B cell (primary cell): ENCODE data around the gene GPATCH3. TPM values are rescaled to one million over a fixed set of nuclear protein-coding genes. Genes with fewer than 3 reads are reported as not detected.

Experiments used
- ATAC-seq: fragments of 200-7000 bp; cut with Tn5 transposase; one replicate; pipeline ENCODE4 v1.10.0; 2021; ENCODE audit warnings: low read depth, mild to moderate bottlenecking, moderate number of reproducible peaks, moderate library complexity
- CTCF ChIA-PET: fragments of 350-600 bp; sonication (Branson Sonifier 250); formaldehyde crosslinking; loops from one replicate; lab custom pipeline; 2021; ENCODE audit warnings: antibody characterized with exemption, inconsistent platforms; lab: Charles Lee
- POLR2A ChIA-PET: fragments of 350-600 bp; sonication (Branson Sonifier 250); formaldehyde crosslinking; loops from one replicate; lab custom pipeline; 2021; ENCODE audit warnings: antibody characterized with exemption; lab: Charles Lee
- DNase-seq: peaks from one replicate; pipeline ENCODE4 v3.0.0; 2013
- H2AFZ ChIP-seq: 2 replicates; pipeline ENCODE4 v1.6.1; 2012; ENCODE audit warnings: mild to moderate bottlenecking, low read depth, low read length; ENCODE audit not compliant: insufficient read depth, poor library complexity, severe bottlenecking
- H3K27ac ChIP-seq, 2 donors: 1 replicate in 1 of 2; 2 replicates in 1 of 2; pipeline ENCODE4 v1.5.1; 2012 to 2013; ENCODE audit warnings: low read length in 2 of 2, mild to moderate bottlenecking in 2 of 2, moderate library complexity in 1 of 2
- H3K27me3 ChIP-seq, 4 experiments: fragments of 200-600 bp in 1 of 4; sonication (generic) in 1 of 4; replicated peaks in 1 of 4; 1 replicate in 2 of 4; 2 replicates in 2 of 4; pipeline versions ENCODE4 v1.6.1 to v1.7.0; 2013 to 2016; ENCODE audit warnings: low read length in 3 of 4, mild to moderate bottlenecking in 2 of 4, mixed read lengths in 1 of 4, moderate library complexity in 1 of 4; ENCODE audit not compliant: insufficient read depth in 4 of 4, control insufficient read depth in 3 of 4; ENCODE audit errors: control extremely low read depth in 1 of 4
- H3K36me3 ChIP-seq, 2 experiments: replicated peaks in 1 of 2; 1 replicate in 1 of 2; 2 replicates in 1 of 2; pipeline versions ENCODE4 v1.6.1 to v1.7.1; 2013; ENCODE audit warnings: low read length in 1 of 2; ENCODE audit not compliant: insufficient read depth in 2 of 2, control insufficient read depth in 1 of 2; ENCODE audit errors: control extremely low read depth in 1 of 2, extremely low read depth in 1 of 2
- H3K4me1 ChIP-seq, 2 donors: fragments of 200-600 bp in 1 of 2; sonication (generic) in 1 of 2; 1 replicate in 1 of 2; 2 replicates in 1 of 2; pipeline versions ENCODE4 v1.5.1 to v1.6.1; 2013 to 2017; ENCODE audit warnings: low read length in 2 of 2; ENCODE audit not compliant: control insufficient read depth in 2 of 2, insufficient read depth in 2 of 2
- H3K4me2 ChIP-seq: replicated peaks from 2 replicates; pipeline ENCODE3; 2012; ENCODE audit warnings: mild to moderate bottlenecking, low read depth, low read length; ENCODE audit not compliant: poor library complexity, severe bottlenecking
- H3K4me3 ChIP-seq, 5 experiments: fragments of 200-600 bp in 1 of 5; sonication (generic) in 1 of 5; 1 replicate in 3 of 5; 2 replicates in 2 of 5; pipeline versions ENCODE4 v1.5.1 to v1.7.0; 2011 to 2016; ENCODE audit warnings: low read length in 4 of 5, mild to moderate bottlenecking in 4 of 5, low read depth in 2 of 5, control low read depth in 1 of 5, moderate library complexity in 1 of 5; ENCODE audit not compliant: insufficient read depth in 1 of 5; ENCODE audit errors: control extremely low read depth in 1 of 5, extremely low read depth in 1 of 5
- H3K79me2 ChIP-seq: fragments of 200-600 bp; sonication (generic); one replicate; pipeline ENCODE4 v1.6.0; 2016; ENCODE audit warnings: low read length; ENCODE audit not compliant: control insufficient read depth, insufficient read depth
- H3K9ac ChIP-seq: fragments of 200-600 bp; sonication (generic); 2 replicates; pipeline ENCODE4 v1.6.1; 2017; ENCODE audit warnings: mild to moderate bottlenecking, low read length, moderate library complexity
- H3K9me3 ChIP-seq, 3 donors: one replicate each; pipeline versions ENCODE4 v1.6.1 to v1.7.1; 2013; ENCODE audit warnings: low read length in 2 of 3; ENCODE audit not compliant: control insufficient read depth in 2 of 3, insufficient read depth in 1 of 3; ENCODE audit errors: control extremely low read depth in 1 of 3
- H4K20me1 ChIP-seq: 2 replicates; pipeline ENCODE4 v1.6.0; 2012; ENCODE audit warnings: mild to moderate bottlenecking, low read length; ENCODE audit not compliant: insufficient read depth, control insufficient read depth, poor library complexity, severe bottlenecking
- H3K27ac Mint-ChIP-seq: one replicate; pipeline ENCODE4 v1.8.0; 2021; ENCODE audit warnings: mixed read lengths
- H3K27me3 Mint-ChIP-seq: one replicate; pipeline ENCODE4 v1.8.0; 2021; ENCODE audit warnings: mixed read lengths
- H3K4me1 Mint-ChIP-seq: one replicate; pipeline ENCODE4 v1.8.0; 2021; ENCODE audit warnings: mixed read lengths
- H3K4me3 Mint-ChIP-seq: one replicate; pipeline ENCODE4 v1.8.0; 2021; ENCODE audit warnings: mixed read lengths
- H3K9me3 Mint-ChIP-seq: one replicate; pipeline ENCODE4 v1.8.0; 2022; ENCODE audit warnings: mixed read lengths; ENCODE audit not compliant: insufficient read depth
- CTCF ChIP-seq: fragments of 200-600 bp; IDR thresholded peaks from one replicate; pipeline ENCODE4 v1.8.0; 2022; ENCODE audit warnings: antibody characterized with exemption, mild to moderate bottlenecking
- EZH2 ChIP-seq: IDR thresholded peaks from 2 replicates; pipeline ENCODE4 v1.6.1; 2012; ENCODE audit warnings: borderline replicate concordance, low read depth, mild to moderate bottlenecking, moderate library complexity, low read length; ENCODE audit not compliant: insufficient read depth, poor library complexity, severe bottlenecking
- WGBS: methylation state at CpG from one replicate; pipeline ENCODE4 v1.1.5; 2013; ENCODE audit warnings: missing lambda C conversion rate; ENCODE audit not compliant: insufficient coverage; 5-methylcytosine and 5-hydroxymethylcytosine counted together
- intact Hi-C: fragments of 100-400 bp; cut with micrococcal nuclease; formaldehyde crosslinking; loops from one replicate; pipeline ENCODE4 v1.10.0; 2022
- polyA plus RNA-seq: library from polyadenylated mRNA; depleted of rRNA; stranded (reverse); fragments of >200 nt; gene quantifications from 2 replicates; pipeline ENCODE4 v1.2.3, GENCODE V29; 2012
- total RNA-seq, 2 donors: library from RNA; stranded (reverse); fragments of 120-200 nt in 1 of 2; gene quantifications; 1 replicate in 1 of 2; 2 replicates in 1 of 2; pipeline versions ENCODE4 v1.2.3 to v1.2.4, GENCODE V29; 2013 to 2022

Gene GPATCH3
- total and polyA plus RNA-seq, 2 donors (not counting 1 experiment from before 2014, with no cell fraction given) = 9.2 to 21.9 TPM

GRCh38 chr1:26922901-26923300 is 22.6 kb upstream of the GPATCH3 start:
- H4K20me1 ChIP-seq = peaks cover 35% of the 10 kb centered on the region
- ChIA-PET CTCF (no interaction called here), POLR2A (no interaction called here)
- peaks cover 14 to 24% of the 10 kb centered on the region in 2 experiments for H3K36me3 ChIP-seq
- intact Hi-C loops = no loop called here
- H3K9me3 Mint-ChIP-seq = no peaks in the 10 kb centered on the region
- peak overlapping the region; percentile 93 for H3K4me3 Mint-ChIP-seq
- peaks cover 33% of the 10 kb centered on the region for H3K4me1 Mint-ChIP-seq
- no peak overlapping the region for H2AFZ ChIP-seq
- peak overlapping the region in 1 of 2 donors; percentile 93 for H3K27ac ChIP-seq
- no CpG with 5 or more reads among the region's 3 CpGs for WGBS
- peak overlapping the region; percentile 96 for H3K4me2 ChIP-seq
- H3K27ac Mint-ChIP-seq = no peak overlapping the region
- H3K4me3 ChIP-seq = no peak overlapping the region
- H3K27me3 Mint-ChIP-seq = no peaks in the 10 kb centered on the region
- no peaks in the 10 kb centered on the region for H3K9me3 ChIP-seq
- H3K79me2 ChIP-seq = peaks cover 46% of the 10 kb centered on the region
- no peak overlapping the region for H3K9ac ChIP-seq
- no peaks in the 10 kb centered on the region for H3K27me3 ChIP-seq
- no peak for TF ChIP-seq EZH2
- TF ChIP-seq CTCF = no peak
- no peak for ATAC-seq
- no peak for DNase-seq
- H3K4me1 ChIP-seq = peaks cover 17 to 20% of the 10 kb centered on the region in 2 donors

- H3K4me3 Mint-ChIP-seq = peak overlapping the region; percentile 93
- peak overlapping the region; percentile 93 for H3K27ac Mint-ChIP-seq
- Histone ChIP-seq H3K27ac (peak overlapping the region; percentile 68 to 93), H2AFZ (peak overlapping the region; percentile 88), H3K9ac (peak overlapping the region; percentile 92), H3K4me2 (peak overlapping the region; percentile 96), H3K4me1 (peaks cover 17 to 20% of the 10 kb centered on the region in 2 donors), H3K27me3 (no peaks in the 10 kb centered on the region), H3K4me3 (peak overlapping the region; percentile 30 to 88 (median 80)), H3K9me3 (no peaks in the 10 kb centered on the region), H3K36me3 (peaks cover 14 to 20% of the 10 kb centered on the region in 2 experiments), H3K79me2 (peaks cover 45% of the 10 kb centered on the region), H4K20me1 (peaks cover 32% of the 10 kb centered on the region)
- 42% methylated on average over 6 of the region's 6 CpGs for WGBS
- TF ChIP-seq CTCF (no peak), EZH2 (no peak)
- peaks cover 33% of the 10 kb centered on the region for H3K4me1 Mint-ChIP-seq
- no peaks in the 10 kb centered on the region for H3K9me3 Mint-ChIP-seq
- ChIA-PET CTCF (no interaction called here), POLR2A (interaction anchor here (1.4 kb wide), 1 partner anchor 35 kb away, joined by 7 read pairs; no protein-coding TSS in a partner anchor)
- no peak for DNase-seq
- intact Hi-C loops = no loop called here
- no peaks in the 10 kb centered on the region for H3K27me3 Mint-ChIP-seq
- no peak for ATAC-seq
Measured at GRCh38 chr1:26922431-26922729, 22.1 kb upstream of the GPATCH3 start.
